Measurements from ENCODE around the gene GPR153.
"Not testable (repeated sequence)": the region's sequence is repeated elsewhere in the genome, so short reads cannot be mapped to it uniquely, and the experiment has no call there.

The GPR153 gene

GRCh38 chr1:6260961-6261614 is at the start of gene GPR153:
Gene GPR153 (minus strand): TSS chr1:6261098. CDS start chr1:6254905, 6,193 bp downstream.
- no peak for FAIRE-seq

- FAIRE-seq = no peak
These were observed 49.4 kb upstream of the GPR153 start for GRCh38 chr1:6310116-6310848.

GRCh38 chr1:6309564-6309963 is 48.7 kb upstream of the GPR153 start:
- no peak for FAIRE-seq

GRCh38 chr1:6308449-6308848 is 47.6 kb upstream of the GPR153 start:
- FAIRE-seq = no peak

- not testable (repeated sequence) for FAIRE-seq
These were observed 46.8 kb upstream of the GPR153 start for GRCh38 chr1:6307682-6308081.

- no peak for FAIRE-seq
These were observed 46.2 kb upstream of the GPR153 start for GRCh38 chr1:6307099-6307498.

GRCh38 chr1:6303397-6304012 is 42.6 kb upstream of the GPR153 start:
- FAIRE-seq = no peak

- FAIRE-seq = no peak
These were observed 41.7 kb upstream of the GPR153 start for GRCh38 chr1:6302568-6302967.

GRCh38 chr1:6301526-6301925 is 40.6 kb upstream of the GPR153 start:
- no peak for FAIRE-seq

- FAIRE-seq = no peak
These were observed 39.6 kb upstream of the GPR153 start for GRCh38 chr1:6300342-6301048.

GRCh38 chr1:6299557-6300165 is 38.8 kb upstream of the GPR153 start:
- no peak for FAIRE-seq

- FAIRE-seq = no peak
These were observed 38.1 kb upstream of the GPR153 start for GRCh38 chr1:6298940-6299465.

GRCh38 chr1:6298530-6298929 is 37.6 kb upstream of the GPR153 start:
- no peak for FAIRE-seq

- FAIRE-seq = no peak
These were observed 35.0 kb upstream of the GPR153 start for GRCh38 chr1:6295910-6296309.

- no peak for FAIRE-seq
These were observed 34.1 kb upstream of the GPR153 start for GRCh38 chr1:6294890-6295556.

GRCh38 chr1:6294080-6294889 is 33.4 kb upstream of the GPR153 start:
- no peak for FAIRE-seq

- FAIRE-seq = no peak
These were observed 31.2 kb upstream of the GPR153 start for GRCh38 chr1:6292102-6292501.

- no peak for FAIRE-seq
These were observed 27.8 kb upstream of the GPR153 start for GRCh38 chr1:6288665-6289064.

GRCh38 chr1:6288026-6288425 is 27.1 kb upstream of the GPR153 start:
- FAIRE-seq = no peak

GRCh38 chr1:6287431-6287886 is 26.6 kb upstream of the GPR153 start:
- no peak for FAIRE-seq

GRCh38 chr1:6287029-6287428 is 26.1 kb upstream of the GPR153 start:
- FAIRE-seq = no peak
